ENCODE measurements around the gene ARRB2. TPM values are rescaled to one million over a fixed set of nuclear protein-coding genes. Genes with fewer than 3 reads are reported as not detected.

ARRB2 gene
- total and polyA plus RNA-seq, 2 donors from 2014 or later, result 32.8 to 63.1 TPM

DNA sequence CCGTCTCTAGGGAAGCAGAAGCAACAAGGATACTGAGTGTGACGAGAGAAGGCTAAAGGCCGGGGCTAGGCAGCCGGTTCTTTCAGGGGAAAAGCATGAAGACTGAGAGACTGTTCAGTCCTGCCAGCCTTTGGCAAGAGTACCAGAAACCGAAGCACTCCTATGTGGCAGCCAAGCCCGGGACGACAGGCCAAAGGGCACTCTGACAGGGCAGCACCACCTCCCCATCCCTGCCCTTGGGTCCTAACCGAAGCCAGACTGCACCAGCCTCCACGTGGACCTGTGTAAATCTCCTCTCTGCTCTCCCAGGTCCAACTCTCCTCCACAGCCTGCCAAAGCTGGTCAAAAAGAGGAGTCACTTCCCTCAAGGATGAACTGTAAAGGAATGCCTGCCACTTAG is 45.4 kb upstream of the ARRB2 start:
- intact Hi-C loops (cut with DNase I), result no loop called here
- no peaks in the 10 kb centered on the region for H3K36me3 ChIP-seq (ENCODE audit: control insufficient read depth in 2 of 3, insufficient read depth in 3 of 3, low read length in 3 of 3)
- TF ChIP-seq, protein P1, sequence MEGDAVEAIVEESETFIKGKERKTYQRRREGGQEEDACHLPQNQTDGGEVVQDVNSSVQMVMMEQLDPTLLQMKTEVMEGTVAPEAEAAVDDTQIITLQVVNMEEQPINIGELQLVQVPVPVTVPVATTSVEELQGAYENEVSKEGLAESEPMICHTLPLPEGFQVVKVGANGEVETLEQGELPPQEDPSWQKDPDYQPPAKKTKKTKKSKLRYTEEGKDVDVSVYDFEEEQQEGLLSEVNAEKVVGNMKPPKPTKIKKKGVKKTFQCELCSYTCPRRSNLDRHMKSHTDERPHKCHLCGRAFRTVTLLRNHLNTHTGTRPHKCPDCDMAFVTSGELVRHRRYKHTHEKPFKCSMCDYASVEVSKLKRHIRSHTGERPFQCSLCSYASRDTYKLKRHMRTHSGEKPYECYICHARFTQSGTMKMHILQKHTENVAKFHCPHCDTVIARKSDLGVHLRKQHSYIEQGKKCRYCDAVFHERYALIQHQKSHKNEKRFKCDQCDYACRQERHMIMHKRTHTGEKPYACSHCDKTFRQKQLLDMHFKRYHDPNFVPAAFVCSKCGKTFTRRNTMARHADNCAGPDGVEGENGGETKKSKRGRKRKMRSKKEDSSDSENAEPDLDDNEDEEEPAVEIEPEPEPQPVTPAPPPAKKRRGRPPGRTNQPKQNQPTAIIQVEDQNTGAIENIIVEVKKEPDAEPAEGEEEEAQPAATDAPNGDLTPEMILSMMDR (IDR thresholded peaks at IDR 0.05; ENCODE audit: borderline replicate concordance, extremely low read depth, insufficient read depth), result no peak
- no peak overlapping the region for H3K4me3 ChIP-seq (ENCODE audit: low read length in 3 of 3)
- H3K27ac ChIP-seq (ENCODE audit: low read depth in 2 of 2, low read length in 2 of 2), result no peak overlapping the region
- H3K27me3 ChIP-seq (ENCODE audit: control insufficient read depth, insufficient read depth, low read length), result no peaks in the 10 kb centered on the region
- H3K9ac ChIP-seq (ENCODE audit: low read length in 3 of 3), result no peak overlapping the region
- no peaks in the 10 kb centered on the region for H3K4me1 ChIP-seq (ENCODE audit: control insufficient read depth in 2 of 3, insufficient read depth in 2 of 3, low read depth in 1 of 3, low read length in 3 of 3)
- no peak for FAIRE-seq
- H3K9me3 ChIP-seq (ENCODE audit: control insufficient read depth in 2 of 3, insufficient read depth in 1 of 3, low read length in 3 of 3), result no peaks in the 10 kb centered on the region
- DNase-seq, result no peak

DNA sequence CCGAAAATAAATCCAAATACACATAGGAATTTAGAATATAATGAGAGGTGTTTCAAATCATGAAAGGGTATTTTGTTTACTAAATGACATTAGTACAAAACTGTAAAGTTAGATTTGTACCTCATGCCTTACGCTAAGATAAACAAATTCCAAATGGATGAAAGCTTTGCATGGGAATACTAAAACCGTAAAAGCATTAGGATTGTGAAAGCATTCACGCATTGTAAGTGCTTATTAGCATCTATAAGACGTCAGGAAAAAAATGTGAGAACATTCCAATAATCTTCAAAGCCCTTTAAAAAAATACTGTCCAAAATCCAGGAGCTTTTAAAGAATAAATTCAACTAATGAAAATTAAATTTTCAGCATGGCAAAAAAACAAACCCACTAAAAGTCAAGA is 44.1 kb upstream of the ARRB2 start:
- Histone ChIP-seq H3K27ac (ENCODE audit: low read depth in 2 of 2, low read length in 2 of 2) (no peak overlapping the region), H3K9me3 (ENCODE audit: control insufficient read depth in 2 of 3, insufficient read depth in 1 of 3, low read length in 3 of 3) (no peaks in the 10 kb centered on the region), H3K4me3 (ENCODE audit: low read length in 3 of 3) (no peak overlapping the region), H3K27me3 (ENCODE audit: control insufficient read depth, insufficient read depth, low read length) (no peaks in the 10 kb centered on the region), H3K36me3 (ENCODE audit: control insufficient read depth in 2 of 3, insufficient read depth in 3 of 3, low read length in 3 of 3) (peaks cover 0 to 6% (median 0%) of the 10 kb centered on the region in 3 donors), H3K4me1 (ENCODE audit: control insufficient read depth in 2 of 3, insufficient read depth in 2 of 3, low read depth in 1 of 3, low read length in 3 of 3) (no peaks in the 10 kb centered on the region), H3K9ac (ENCODE audit: low read length in 3 of 3) (no peak overlapping the region)
- intact Hi-C loops (cut with DNase I), result no loop called here
- TF ChIP-seq, protein P1 (IDR thresholded peaks at IDR 0.05; ENCODE audit: borderline replicate concordance, extremely low read depth, insufficient read depth), result no peak
- no peak for DNase-seq
- no peak for FAIRE-seq

DNA sequence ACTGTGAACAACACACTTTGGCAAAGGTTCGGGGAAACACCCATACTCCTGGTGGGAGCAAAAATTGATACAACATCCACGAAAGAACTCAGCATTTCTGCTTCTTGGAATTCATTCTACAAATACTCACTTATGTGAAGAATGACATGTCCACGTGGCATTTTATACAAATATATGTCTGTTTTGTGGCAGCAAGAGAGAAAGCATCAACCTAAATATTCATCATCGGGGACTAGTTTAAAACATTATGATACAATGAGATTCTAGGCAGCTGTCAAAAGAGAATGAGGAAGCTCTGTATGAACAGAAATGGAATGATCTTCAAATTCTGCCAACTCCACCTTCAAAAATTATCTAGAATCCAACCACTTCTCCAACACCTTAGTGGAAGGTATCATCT is 43.3 kb upstream of the ARRB2 start:
- Histone ChIP-seq H3K27ac (ENCODE audit: low read depth in 2 of 2, low read length in 2 of 2) (no peak overlapping the region), H3K9me3 (ENCODE audit: control insufficient read depth in 2 of 3, insufficient read depth in 1 of 3, low read length in 3 of 3) (no peaks in the 10 kb centered on the region), H3K27me3 (ENCODE audit: control insufficient read depth, insufficient read depth, low read length) (no peaks in the 10 kb centered on the region), H3K36me3 (ENCODE audit: control insufficient read depth in 2 of 3, insufficient read depth in 3 of 3, low read length in 3 of 3) (peaks cover 0 to 13% (median 0%) of the 10 kb centered on the region in 3 donors), H3K4me1 (ENCODE audit: control insufficient read depth in 2 of 3, insufficient read depth in 2 of 3, low read depth in 1 of 3, low read length in 3 of 3) (no peaks in the 10 kb centered on the region), H3K4me3 (ENCODE audit: low read length in 3 of 3) (no peak overlapping the region), H3K9ac (ENCODE audit: low read length in 3 of 3) (no peak overlapping the region)
- DNase-seq (no peak), FAIRE-seq (no peak)
- TF ChIP-seq, protein P1 (IDR thresholded peaks at IDR 0.05; ENCODE audit: borderline replicate concordance, extremely low read depth, insufficient read depth), result no peak
- intact Hi-C loops (cut with DNase I), result no loop called here

DNA sequence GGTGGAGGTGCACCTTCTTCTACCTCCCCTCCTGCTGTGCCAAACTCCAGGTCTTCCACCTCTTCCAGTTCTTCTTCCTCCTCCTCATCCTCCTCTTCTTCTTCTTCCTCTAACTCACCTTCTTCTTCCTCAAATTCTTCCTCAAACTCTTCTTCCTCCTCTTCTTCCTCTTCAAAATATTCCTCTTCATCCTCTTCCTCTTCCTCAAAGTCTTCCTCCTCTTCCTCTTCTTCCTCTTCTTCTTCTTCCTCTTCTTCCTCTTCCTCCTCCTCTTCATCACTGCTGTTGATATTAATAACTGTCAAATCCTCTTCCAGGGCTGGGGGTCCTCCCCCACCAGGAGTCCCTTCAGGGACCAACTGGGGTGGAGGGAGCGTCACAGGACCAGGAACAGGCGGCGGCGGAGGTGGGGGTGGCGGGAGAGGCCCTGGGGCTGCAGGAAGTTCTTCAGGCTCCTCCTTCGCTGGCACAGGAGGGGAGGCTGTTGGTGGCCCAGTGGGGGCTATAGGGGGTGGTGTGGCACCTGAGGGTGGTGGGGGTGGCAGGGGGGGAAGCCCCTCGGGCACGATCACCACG is 38.3 kb upstream of the ARRB2 start:
- no peak for FAIRE-seq
- Histone ChIP-seq H3K27ac (ENCODE audit: low read depth in 2 of 2, low read length in 2 of 2) (no peak overlapping the region), H3K36me3 (ENCODE audit: control insufficient read depth in 2 of 3, insufficient read depth in 3 of 3, low read length in 3 of 3) (peaks cover 0 to 38% (median 22%) of the 10 kb centered on the region in 3 donors), H3K4me3 (ENCODE audit: low read length in 3 of 3) (no peak overlapping the region), H3K4me1 (ENCODE audit: control insufficient read depth in 2 of 3, insufficient read depth in 2 of 3, low read depth in 1 of 3, low read length in 3 of 3) (no peaks in the 10 kb centered on the region), H3K9me3 (ENCODE audit: control insufficient read depth in 2 of 3, insufficient read depth in 1 of 3, low read length in 3 of 3) (no peaks in the 10 kb centered on the region), H3K27me3 (ENCODE audit: control insufficient read depth, insufficient read depth, low read length) (no peaks in the 10 kb centered on the region), H3K9ac (ENCODE audit: low read length in 3 of 3) (no peak overlapping the region)
- intact Hi-C loops (cut with DNase I), result no loop called here
- DNase-seq, result no peak
- TF ChIP-seq, protein P1 (IDR thresholded peaks at IDR 0.05; ENCODE audit: borderline replicate concordance, extremely low read depth, insufficient read depth), result no peak
